Right lobe of liver (tissue), 6 donors: ENCODE data around the gene ATP6V0D1. TPM values are rescaled to one million over a fixed set of nuclear protein-coding genes. Genes with fewer than 3 reads are reported as not detected.

Source experiments
- ATAC-seq, 4 donors: fragments of 200-7000 bp; cut with Tn5 transposase; one replicate each; pipeline ENCODE4 v1.9.1; 2020; ENCODE audit warnings: mild to moderate bottlenecking in 4 of 4, moderate library complexity in 4 of 4
- DNase-seq, 3 donors: peaks; one replicate each; pipeline ENCODE4 v3.0.0-alpha.2; 2020
- H3K27ac ChIP-seq, 3 donors: fragments of 200-600 bp; one replicate each; pipeline ENCODE4 v1.8.0; 2022
- H3K27me3 ChIP-seq, 2 donors: fragments of 200-600 bp; one replicate each; pipeline ENCODE4 v1.8.0; 2022
- H3K36me3 ChIP-seq, 4 donors: fragments of 200-600 bp; sonication (generic) in 1 of 4; one replicate each; pipeline versions ENCODE4 v1.5.1 to v1.8.0; 2017 to 2022; ENCODE audit warnings: control low read depth in 1 of 4
- H3K4me1 ChIP-seq, 4 donors: fragments of 200-600 bp; sonication (generic) in 1 of 4; one replicate each; pipeline versions ENCODE4 v1.5.1 to v1.8.0; 2017 to 2022; ENCODE audit warnings: control low read depth in 1 of 4
- H3K4me3 ChIP-seq, 3 donors: fragments of 200-600 bp; one replicate each; pipeline ENCODE4 v1.8.0; 2022
- H3K9me3 ChIP-seq, 4 donors: fragments of 200-600 bp; sonication (generic) in 1 of 4; one replicate each; pipeline versions ENCODE4 v1.5.1 to v1.8.0; 2017 to 2022; ENCODE audit warnings: control low read depth in 1 of 4
- POLR2A ChIP-seq: fragments of 450-650 bp; IDR thresholded peaks from one replicate; pipeline ENCODE4 v1.6.1; 2017; ENCODE audit warnings: antibody characterized with exemption, mild to moderate bottlenecking
- WGBS: methylation state at CpG from one replicate; pipeline ENCODE4 v1.1.6; 2018; ENCODE audit warnings: low coverage, low lambda C conversion rate; ENCODE audit not compliant: insufficient coverage; ENCODE audit errors: missing lambda C conversion rate; 5-methylcytosine and 5-hydroxymethylcytosine counted together
- intact Hi-C, 2 donors: fragments of 100-400 bp; cut with DNase I; formaldehyde crosslinking; loops; one replicate each; pipeline versions ENCODE4 v1.11.2 to v1.14.1; 2022
- total RNA-seq, 6 experiments: library from RNA; depleted of rRNA in 2 of 6; stranded (reverse); fragments of >200 nt in 2 of 6; fragmentation: NEBNext Ultra II Directional in 3 of 6; extraction: Animal tissue kit (Norgen Biotek cat#: 25700) in 3 of 6; gene quantifications; one replicate each; pipeline versions ENCODE4 v1.1.0 to v1.2.4, GENCODE V29; 2016 to 2023
- TF ChIP-seq, protein P1 (sequence below), 4 donors: fragments of 200-600 bp in 3 of 4; fragments of 450-650 bp in 1 of 4; IDR thresholded peaks; one replicate each; pipeline versions ENCODE4 v1.5.1 to v1.8.0; 2016 to 2022; ENCODE audit warnings: antibody characterized with exemption in 4 of 4, mild to moderate bottlenecking in 2 of 4
- donor health status: DM: no; HTN: yes; CAD: no.
- donor health status: DM: no; HTN: no; CAD: no.
- donor health status: DM: no; HTN: no; CAD: no.
- donor health status: DM: no; HTN: yes; CAD: no.
- donor health status: DM: no; HTN: yes; CAD: no.

ATP6V0D1 gene
- total RNA-seq, 6 experiments from 2014 or later: 33.6 to 84.6 (median 47.0) TPM

DNA sequence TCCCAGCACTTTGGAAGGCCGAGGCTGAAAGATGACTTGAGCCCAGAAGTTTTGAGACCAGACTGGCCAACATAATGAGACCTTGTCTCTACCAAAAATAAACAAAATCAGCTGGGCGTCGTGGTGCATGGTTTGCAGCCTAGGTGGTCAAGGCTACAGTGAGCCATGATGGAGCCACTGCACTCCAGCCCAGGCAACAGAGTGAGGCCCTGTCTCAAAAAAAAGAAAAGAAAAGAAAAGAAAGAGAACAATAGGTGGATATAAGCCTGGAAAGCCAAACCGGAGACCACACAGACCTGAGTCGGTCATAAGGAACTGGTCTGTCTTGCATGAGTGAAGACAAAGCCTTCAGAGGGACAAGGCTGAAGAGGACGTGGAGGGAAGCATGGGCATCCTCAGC, 14.4 kb downstream of the ATP6V0D1 start:
- TF ChIP-seq, protein P1, sequence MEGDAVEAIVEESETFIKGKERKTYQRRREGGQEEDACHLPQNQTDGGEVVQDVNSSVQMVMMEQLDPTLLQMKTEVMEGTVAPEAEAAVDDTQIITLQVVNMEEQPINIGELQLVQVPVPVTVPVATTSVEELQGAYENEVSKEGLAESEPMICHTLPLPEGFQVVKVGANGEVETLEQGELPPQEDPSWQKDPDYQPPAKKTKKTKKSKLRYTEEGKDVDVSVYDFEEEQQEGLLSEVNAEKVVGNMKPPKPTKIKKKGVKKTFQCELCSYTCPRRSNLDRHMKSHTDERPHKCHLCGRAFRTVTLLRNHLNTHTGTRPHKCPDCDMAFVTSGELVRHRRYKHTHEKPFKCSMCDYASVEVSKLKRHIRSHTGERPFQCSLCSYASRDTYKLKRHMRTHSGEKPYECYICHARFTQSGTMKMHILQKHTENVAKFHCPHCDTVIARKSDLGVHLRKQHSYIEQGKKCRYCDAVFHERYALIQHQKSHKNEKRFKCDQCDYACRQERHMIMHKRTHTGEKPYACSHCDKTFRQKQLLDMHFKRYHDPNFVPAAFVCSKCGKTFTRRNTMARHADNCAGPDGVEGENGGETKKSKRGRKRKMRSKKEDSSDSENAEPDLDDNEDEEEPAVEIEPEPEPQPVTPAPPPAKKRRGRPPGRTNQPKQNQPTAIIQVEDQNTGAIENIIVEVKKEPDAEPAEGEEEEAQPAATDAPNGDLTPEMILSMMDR (IDR thresholded peaks at IDR 0.05): no peak
- no peak for TF ChIP-seq POLR2A

DNA sequence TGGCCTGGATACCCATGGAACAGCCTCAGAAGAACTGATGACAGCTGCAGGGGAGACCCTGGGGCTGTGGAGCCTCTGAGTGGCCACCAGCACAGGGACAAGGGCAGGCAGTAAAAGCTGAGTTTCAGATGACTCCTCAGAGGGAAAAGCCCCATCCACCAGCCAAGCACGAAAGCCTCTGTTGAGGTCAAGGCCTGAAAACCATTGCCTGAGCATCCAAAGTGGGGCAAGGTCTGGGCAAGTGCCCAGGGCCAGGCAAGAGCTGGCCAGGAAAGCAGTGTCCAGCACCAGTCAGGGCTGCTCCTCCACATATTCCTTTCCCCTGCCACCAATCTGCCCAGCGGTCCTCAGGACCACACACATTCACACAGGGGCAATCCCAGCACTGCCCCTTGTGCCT, 16.4 kb downstream of the ATP6V0D1 start:
- WGBS: 40% methylated on average over 2 of the region's 2 CpGs
- no peak overlapping the region for H3K27ac ChIP-seq
- no peaks in the 10 kb centered on the region for H3K36me3 ChIP-seq
- DNase-seq (peak in 2 of 3 donors; percentile 67 to 70), ATAC-seq (peak in 3 of 4 donors; percentile 17 to 81 (median 41))
- H3K27me3 ChIP-seq: no peaks in the 10 kb centered on the region
- no peak for TF ChIP-seq POLR2A
- TF ChIP-seq, protein P1 (IDR thresholded peaks at IDR 0.05): no peak
- H3K9me3 ChIP-seq: no peaks in the 10 kb centered on the region
- no peak overlapping the region for H3K4me3 ChIP-seq
- peaks cover 0 to 31% (median 11%) of the 10 kb centered on the region in 4 donors for H3K4me1 ChIP-seq
- intact Hi-C loops: loop anchor here in 1 of 2 donors (2.0 kb wide), 1 partner anchor 36 kb away; no protein-coding TSS in a partner anchor

More for the DNA sequence above, 14.4 kb downstream of the ATP6V0D1 start:
- intact Hi-C loops: no loop called here
- no peaks in the 10 kb centered on the region for H3K27me3 ChIP-seq
- DNase-seq (no peak), ATAC-seq (no peak)
- no peak overlapping the region for H3K4me3 ChIP-seq
- H3K9me3 ChIP-seq: no peaks in the 10 kb centered on the region
- peaks cover 0 to 34% (median 14%) of the 10 kb centered on the region in 4 donors for H3K4me1 ChIP-seq
- no peak overlapping the region for H3K27ac ChIP-seq
- WGBS: 77% methylated on average over 6 of the region's 6 CpGs
- no peaks in the 10 kb centered on the region for H3K36me3 ChIP-seq

DNA sequence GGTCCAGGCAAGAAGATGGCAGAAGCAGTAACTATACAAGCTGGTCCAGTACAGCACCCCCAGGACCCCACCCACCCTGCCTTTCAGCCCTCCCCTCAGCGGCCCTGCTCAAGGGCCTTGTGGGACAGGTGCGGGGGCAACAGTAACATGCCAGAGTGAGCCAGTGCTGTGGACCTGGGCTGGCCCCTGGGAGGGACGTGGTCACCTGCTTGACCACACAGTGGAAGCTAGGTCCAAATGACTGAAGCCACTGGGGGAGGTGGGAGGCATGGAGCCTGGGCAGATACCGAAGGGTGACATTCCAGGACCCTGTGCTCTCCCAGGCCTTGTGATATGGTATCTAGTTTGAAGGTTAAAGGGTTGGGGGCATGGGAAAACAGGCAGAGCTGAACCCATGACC, 17.3 kb downstream of the ATP6V0D1 start:
- TF ChIP-seq POLR2A: no peak
- TF ChIP-seq, protein P1 (IDR thresholded peaks at IDR 0.05): no peak
- H3K4me1 ChIP-seq: peaks cover 0 to 33% (median 16%) of the 10 kb centered on the region in 4 donors
- H3K9me3 ChIP-seq: no peaks in the 10 kb centered on the region
- 89% methylated on average over 3 of the region's 4 CpGs for WGBS
- ATAC-seq (no peak), DNase-seq (no peak)
- intact Hi-C loops: loop anchor here in 1 of 2 donors (2.0 kb wide), 1 partner anchor 35 kb away; no protein-coding TSS in a partner anchor
- no peak overlapping the region for H3K27ac ChIP-seq
- no peaks in the 10 kb centered on the region for H3K27me3 ChIP-seq
- no peaks in the 10 kb centered on the region for H3K36me3 ChIP-seq
- no peak overlapping the region for H3K4me3 ChIP-seq

DNA sequence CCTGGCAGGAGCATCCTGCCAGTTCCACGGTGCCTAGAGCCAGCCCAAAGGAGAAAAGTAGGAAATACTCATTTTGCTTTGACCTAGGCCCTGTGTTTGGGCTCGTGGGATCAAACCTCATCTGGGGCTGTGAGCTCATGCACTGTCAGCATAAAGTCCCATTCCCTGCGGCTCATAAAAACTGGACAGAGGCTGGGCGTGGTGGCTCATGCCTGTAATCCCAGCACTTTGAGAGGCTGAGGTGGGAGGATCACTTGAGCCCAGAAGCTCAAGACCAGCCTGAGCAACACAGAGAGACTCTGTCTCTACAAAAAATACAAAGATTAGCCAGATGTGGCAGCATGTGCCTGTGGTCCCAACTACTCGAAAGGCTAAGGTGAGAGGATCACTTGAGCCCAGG, 17.9 kb downstream of the ATP6V0D1 start:
- 75% methylated on average over 2 of the region's 5 CpGs for WGBS
- H3K27ac ChIP-seq: no peak overlapping the region
- no peaks in the 10 kb centered on the region for H3K36me3 ChIP-seq
- intact Hi-C loops: no loop called here
- H3K4me3 ChIP-seq: no peak overlapping the region
- DNase-seq (no peak), ATAC-seq (no peak)
- no peaks in the 10 kb centered on the region for H3K9me3 ChIP-seq
- peaks cover 0 to 33% (median 17%) of the 10 kb centered on the region in 4 donors for H3K4me1 ChIP-seq
- TF ChIP-seq POLR2A: no peak
- TF ChIP-seq, protein P1 (IDR thresholded peaks at IDR 0.05): no peak
- no peaks in the 10 kb centered on the region for H3K27me3 ChIP-seq
